A204.1 (cell line): ENCODE data around the gene CSPG4.
"Not testable (repeated sequence)": the region's sequence is repeated elsewhere in the genome, so short reads cannot be mapped to it uniquely, and the experiment has no call there.

Experiments
- FAIRE-seq: peaks from 2 replicates; lab custom pipeline; 2012; peaks lifted over from hg19 to GRCh38; lab: Jason Lieb, UNC

The CSPG4 gene

GRCh38 chr15:75648156-75649000 is 64.3 kb downstream of the CSPG4 start:
- FAIRE-seq, result no peak

GRCh38 chr15:75647370-75648155 is 65.1 kb downstream of the CSPG4 start, which contains the start of gene SNX33:
SNX33 (plus strand) TSS chr15:75647912; CDS start chr15:75649103, 1,191 bp downstream.
- no peak for FAIRE-seq

GRCh38 chr15:75646944-75647364 is 65.7 kb downstream of the CSPG4 start:
- no peak for FAIRE-seq

GRCh38 chr15:75646112-75646943 is 66.3 kb downstream of the CSPG4 start:
- FAIRE-seq, result no peak

GRCh38 chr15:75644376-75644775 is 68.3 kb downstream of the CSPG4 start:
- no peak for FAIRE-seq

- no peak for FAIRE-seq
These were observed 71.0 kb downstream of the CSPG4 start for GRCh38 chr15:75641603-75642002.

- FAIRE-seq, result no peak
These were observed 71.5 kb downstream of the CSPG4 start for GRCh38 chr15:75641179-75641503.

GRCh38 chr15:75640483-75641178 is 72.0 kb downstream of the CSPG4 start:
- no peak for FAIRE-seq

- peak; percentile 83 for FAIRE-seq
These were observed 72.8 kb downstream of the CSPG4 start, which contains the start of gene IMP3 for GRCh38 chr15:75639709-75640482. IMP3 (minus strand) TSS chr15:75640224; CDS start chr15:75640168, 56 bp downstream.

- FAIRE-seq, result no peak
These were observed 73.4 kb downstream of the CSPG4 start for GRCh38 chr15:75639191-75639708.

- no peak for FAIRE-seq
These were observed 75.2 kb downstream of the CSPG4 start for GRCh38 chr15:75637245-75638009.

- FAIRE-seq, result no peak
These were observed 76.6 kb downstream of the CSPG4 start for GRCh38 chr15:75636026-75636425.

- FAIRE-seq, result not testable (repeated sequence)
These were observed 78.7 kb downstream of the CSPG4 start for GRCh38 chr15:75633922-75634321.

GRCh38 chr15:75631935-75632334 is 80.7 kb downstream of the CSPG4 start:
- FAIRE-seq, result no peak

GRCh38 chr15:75625542-75626347 is 86.9 kb downstream of the CSPG4 start, which contains the start of gene SNUPN:
SNUPN (minus strand) TSS chr15:75625725; CDS start chr15:75621051, 4,674 bp downstream.
- peak; percentile 34 for FAIRE-seq
